HepG2 (cell line): ENCODE results near the gene PIM3. TPM values are rescaled to one million over a fixed set of nuclear protein-coding genes. Genes with fewer than 3 reads are reported as not detected.

Experiments
- AHR ChIP-seq: IDR thresholded peaks from 2 replicates; pipeline ENCODE4 v1.6.1; 2018; ENCODE audit warnings: missing genetic modification reagents, missing compliant biosample characterization
- HOXA9 ChIP-seq: sonication (generic); formaldehyde crosslinking; IDR thresholded peaks from 2 replicates; pipeline ENCODE4 v1.8.1; 2022; ENCODE audit warnings: missing genetic modification reagents, mild to moderate bottlenecking, moderate library complexity, borderline replicate concordance
- KDM1A ChIP-seq: IDR thresholded peaks from 2 replicates; pipeline ENCODE4 v1.6.1; 2016; ENCODE audit warnings: missing compliant biosample characterization
- PHF8 ChIP-seq: sonication (generic); formaldehyde crosslinking; IDR thresholded peaks from 2 replicates; pipeline ENCODE4 v1.5.0; 2020; ENCODE audit warnings: missing genetic modification reagents
- SKIL ChIP-seq: sonication (generic); formaldehyde crosslinking; IDR thresholded peaks from 2 replicates; pipeline ENCODE4 v1.8.0; 2022; ENCODE audit warnings: missing genetic modification reagents, mild to moderate bottlenecking, moderate library complexity, borderline replicate concordance
- SRY ChIP-seq: sonication (generic); formaldehyde crosslinking; IDR thresholded peaks from 2 replicates; pipeline ENCODE4 v1.8.0; 2022; ENCODE audit warnings: mild to moderate bottlenecking, missing genetic modification reagents
- SYNCRIP ChIP-seq: fragments of 200-400 bp; formaldehyde crosslinking; IDR thresholded peaks from 2 replicates; pipeline ENCODE4 v1.6.1; 2018; ENCODE audit warnings: mild to moderate bottlenecking, low read depth, low read length; ENCODE audit not compliant: insufficient read depth
- ZFP91 ChIP-seq: sonication (generic); formaldehyde crosslinking; IDR thresholded peaks from 2 replicates; pipeline ENCODE4 v1.9.0; 2022; ENCODE audit warnings: missing genetic modification reagents, mild to moderate bottlenecking, borderline replicate concordance
- ZNF235 ChIP-seq: sonication (generic); formaldehyde crosslinking; IDR thresholded peaks from 2 replicates; pipeline ENCODE4 v1.8.1; 2023; ENCODE audit warnings: mild to moderate bottlenecking, missing genetic modification reagents, borderline replicate concordance
- ZNF333 ChIP-seq: sonication (generic); formaldehyde crosslinking; IDR thresholded peaks from 2 replicates; pipeline ENCODE4 v1.4.0; 2020; ENCODE audit warnings: mild to moderate bottlenecking, missing genetic modification reagents, borderline replicate concordance
- ZNF451 ChIP-seq: sonication (generic); formaldehyde crosslinking; IDR thresholded peaks from 2 replicates; pipeline ENCODE4 v1.5.0; 2020; ENCODE audit warnings: mild to moderate bottlenecking, missing genetic modification reagents
- ZNF501 ChIP-seq: sonication (generic); formaldehyde crosslinking; IDR thresholded peaks from 2 replicates; pipeline ENCODE4 v1.5.1; 2020; ENCODE audit warnings: mild to moderate bottlenecking, moderate library complexity, missing genetic modification reagents
- ZNF572 ChIP-seq: sonication (generic); formaldehyde crosslinking; IDR thresholded peaks from 2 replicates; pipeline ENCODE4 v1.5.1; 2020; ENCODE audit warnings: mild to moderate bottlenecking, missing genetic modification reagents
- ZNF703 ChIP-seq: sonication (generic); formaldehyde crosslinking; IDR thresholded peaks from 2 replicates; pipeline ENCODE4 v1.5.1; 2020; ENCODE audit warnings: missing genetic modification reagents, mild to moderate bottlenecking, moderate library complexity, borderline replicate concordance
- polyA plus RNA-seq, 8 experiments: library from polyadenylated mRNA; depleted of rRNA in 3 of 8; stranded (reverse) in 7 of 8; unstranded in 1 of 8; fragments of >200 nt; fragmentation: Illumina TruSeq in 4 of 8; extraction: Trizol in 4 of 8; gene quantifications; 2 replicates each; pipeline versions ENCODE4 v1.2.1 to v1.2.3, GENCODE V29; 2011 to 2016; ENCODE audit warnings: low read depth in 4 of 8, missing spikeins in 1 of 8, mixed read lengths in 1 of 8; ENCODE audit not compliant: insufficient read depth in 1 of 8
- total RNA-seq, 5 experiments: library from RNA; depleted of rRNA; stranded (reverse); fragments of >200 nt; fragmentation: Illumina TruSeq; extraction: Trizol; gene quantifications; 2 replicates each; pipeline ENCODE4 v1.2.3, GENCODE V29; 2016; ENCODE audit warnings: low read depth in 1 of 5
- TF ChIP-seq, protein P1 (sequence below), 2 experiments: sonication (generic) in 1 of 2; formaldehyde crosslinking in 1 of 2; IDR thresholded peaks; 2 replicates each; pipeline versions ENCODE4 v1.6.1 to v1.9.0; 2014 to 2022; ENCODE audit warnings: antibody characterized with exemption in 1 of 2, borderline replicate concordance in 1 of 2, inconsistent platforms in 1 of 2, low read depth in 1 of 2, missing genetic modification reagents in 1 of 2
- TF ChIP-seq, protein P2 (sequence below): sonication (generic); formaldehyde crosslinking; IDR thresholded peaks from 2 replicates; pipeline ENCODE4 v1.5.0; 2020; ENCODE audit warnings: missing genetic modification reagents, mild to moderate bottlenecking, borderline replicate concordance
- TF ChIP-seq, protein P3 (sequence below): sonication (generic); formaldehyde crosslinking; IDR thresholded peaks from 2 replicates; pipeline ENCODE4 v1.8.1; 2023; ENCODE audit warnings: missing genetic modification reagents, mild to moderate bottlenecking, borderline replicate concordance

The PIM3 gene
- total and polyA plus RNA-seq, 2 of the 13 experiments (the other 11 are each of a cell fraction or from before 2014, with no cell fraction given): 21.6 to 31.2 TPM

DNA sequence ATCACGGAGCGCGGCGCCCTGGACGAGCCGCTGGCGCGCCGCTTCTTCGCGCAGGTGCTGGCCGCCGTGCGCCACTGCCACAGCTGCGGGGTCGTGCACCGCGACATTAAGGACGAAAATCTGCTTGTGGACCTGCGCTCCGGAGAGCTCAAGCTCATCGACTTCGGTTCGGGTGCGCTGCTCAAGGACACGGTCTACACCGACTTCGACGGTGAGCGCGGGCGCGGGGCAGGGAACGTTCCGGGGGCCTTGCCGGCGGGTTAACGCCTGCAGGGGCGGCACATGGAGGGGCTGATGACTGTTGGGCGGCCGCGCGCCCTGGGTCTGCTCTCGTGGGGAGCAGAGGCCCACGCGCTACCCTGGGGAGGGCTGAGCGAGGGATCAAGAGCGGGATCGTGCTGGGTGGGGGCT lies 1.0 kb downstream of the PIM3 start (continued):
- TF ChIP-seq, protein P1, sequence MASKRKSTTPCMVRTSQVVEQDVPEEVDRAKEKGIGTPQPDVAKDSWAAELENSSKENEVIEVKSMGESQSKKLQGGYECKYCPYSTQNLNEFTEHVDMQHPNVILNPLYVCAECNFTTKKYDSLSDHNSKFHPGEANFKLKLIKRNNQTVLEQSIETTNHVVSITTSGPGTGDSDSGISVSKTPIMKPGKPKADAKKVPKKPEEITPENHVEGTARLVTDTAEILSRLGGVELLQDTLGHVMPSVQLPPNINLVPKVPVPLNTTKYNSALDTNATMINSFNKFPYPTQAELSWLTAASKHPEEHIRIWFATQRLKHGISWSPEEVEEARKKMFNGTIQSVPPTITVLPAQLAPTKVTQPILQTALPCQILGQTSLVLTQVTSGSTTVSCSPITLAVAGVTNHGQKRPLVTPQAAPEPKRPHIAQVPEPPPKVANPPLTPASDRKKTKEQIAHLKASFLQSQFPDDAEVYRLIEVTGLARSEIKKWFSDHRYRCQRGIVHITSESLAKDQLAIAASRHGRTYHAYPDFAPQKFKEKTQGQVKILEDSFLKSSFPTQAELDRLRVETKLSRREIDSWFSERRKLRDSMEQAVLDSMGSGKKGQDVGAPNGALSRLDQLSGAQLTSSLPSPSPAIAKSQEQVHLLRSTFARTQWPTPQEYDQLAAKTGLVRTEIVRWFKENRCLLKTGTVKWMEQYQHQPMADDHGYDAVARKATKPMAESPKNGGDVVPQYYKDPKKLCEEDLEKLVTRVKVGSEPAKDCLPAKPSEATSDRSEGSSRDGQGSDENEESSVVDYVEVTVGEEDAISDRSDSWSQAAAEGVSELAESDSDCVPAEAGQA (IDR thresholded peaks at IDR 0.05; ENCODE audit: low read depth): no peak
- TF ChIP-seq, protein P1 (CRISPR knock-in tag; IDR thresholded peaks at IDR 0.05; ENCODE audit: borderline replicate concordance): 0 out of 2 replicates have a peak, but pooled peaks have one; percentile 27
- TF ChIP-seq KDM1A (no peak), HOXA9 (CRISPR knock-in tag) (peak; percentile 17; the same call in 1 of the 2 replicates), SYNCRIP (no peak), SRY (CRISPR knock-in tag) (0 out of 2 replicates have a peak, but pooled peaks have one; percentile 72), ZNF333 (CRISPR knock-in tag) (0 out of 2 replicates have a peak, but pooled peaks have one; percentile 27), ZFP91 (CRISPR knock-in tag) (peak; percentile 27; the same call in 1 of the 2 replicates), ZNF235 (CRISPR knock-in tag) (0 out of 2 replicates have a peak, but pooled peaks have one; percentile 58), ZNF501 (CRISPR knock-in tag) (peak; percentile 50; the same call in 1 of the 2 replicates), PHF8 (peak; percentile 62), ZNF451 (CRISPR knock-in tag) (peak; percentile 73; the same call in 1 of the 2 replicates), ZNF703 (CRISPR knock-in tag) (0 out of 2 replicates have a peak, but pooled peaks have one; percentile 31), AHR (CRISPR knock-in tag) (0 out of 2 replicates have a peak, but pooled peaks have one; percentile 16), SKIL (CRISPR knock-in tag) (0 out of 2 replicates have a peak, but pooled peaks have one; percentile 22), ZNF572 (no peak)
- TF ChIP-seq, protein P2, sequence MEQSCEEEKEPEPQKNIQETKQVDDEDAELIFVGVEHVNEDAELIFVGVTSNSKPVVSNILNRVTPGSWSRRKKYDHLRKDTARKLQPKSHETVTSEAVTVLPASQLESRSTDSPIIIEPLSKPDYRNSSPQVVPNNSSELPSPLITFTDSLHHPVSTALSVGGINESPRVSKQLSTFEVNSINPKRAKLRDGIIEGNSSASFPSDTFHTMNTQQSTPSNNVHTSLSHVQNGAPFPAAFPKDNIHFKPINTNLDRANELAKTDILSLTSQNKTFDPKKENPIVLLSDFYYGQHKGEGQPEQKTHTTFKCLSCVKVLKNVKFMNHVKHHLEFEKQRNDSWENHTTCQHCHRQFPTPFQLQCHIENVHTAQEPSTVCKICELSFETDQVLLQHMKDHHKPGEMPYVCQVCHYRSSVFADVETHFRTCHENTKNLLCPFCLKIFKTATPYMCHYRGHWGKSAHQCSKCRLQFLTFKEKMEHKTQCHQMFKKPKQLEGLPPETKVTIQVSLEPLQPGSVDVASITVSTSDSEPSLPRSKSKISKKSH (CRISPR knock-in tag): no peak
- TF ChIP-seq, protein P3, sequence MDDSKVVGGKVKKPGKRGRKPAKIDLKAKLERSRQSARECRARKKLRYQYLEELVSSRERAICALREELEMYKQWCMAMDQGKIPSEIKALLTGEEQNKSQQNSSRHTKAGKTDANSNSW: no peak
